ENCODE results near the gene SCUBE1. TPM values are rescaled to one million over a fixed set of nuclear protein-coding genes. Genes with fewer than 3 reads are reported as not detected.

SCUBE1 gene
- total RNA-seq, 1 donor from 2014 or later: not detected

DNA sequence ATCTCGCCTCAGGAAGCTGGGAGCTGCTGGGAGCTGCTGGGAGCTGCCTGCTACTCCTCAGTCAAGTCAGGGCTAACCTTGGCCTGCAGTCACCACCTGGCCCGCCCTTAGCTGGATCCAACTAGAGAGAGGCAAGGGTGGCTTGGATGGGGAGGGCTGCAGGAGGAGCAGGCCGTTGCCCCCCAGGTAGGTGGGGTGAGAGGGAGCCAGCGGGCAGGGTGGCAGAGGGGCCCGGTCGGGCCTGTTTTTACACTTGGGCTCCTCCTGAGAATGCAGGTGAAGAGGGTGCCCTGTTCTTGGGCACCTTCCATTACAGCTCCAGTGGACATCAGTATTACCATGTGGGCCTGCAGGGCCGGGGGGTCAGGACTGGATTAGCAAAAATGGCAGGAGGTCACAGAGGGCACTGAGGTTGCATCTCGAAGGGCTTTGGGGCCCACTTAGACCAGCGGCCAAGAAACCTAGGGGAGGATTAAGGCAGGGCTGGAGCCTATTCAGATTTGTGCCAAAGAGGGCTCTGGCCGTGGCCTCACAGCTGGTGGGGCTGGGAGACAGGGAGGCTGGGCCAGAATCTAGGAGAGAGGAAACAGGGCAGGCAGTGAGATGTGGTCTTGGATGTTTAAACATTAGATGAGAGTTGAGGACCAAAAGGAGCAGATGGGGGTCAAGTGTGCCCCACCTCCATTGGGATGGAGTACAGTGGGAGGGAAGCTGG is 95.5 kb downstream of the SCUBE1 start:
- Mint-ChIP-seq H3K27me3 (ENCODE audit: low read depth) (peaks cover 2% of the 10 kb centered on the region), H3K27ac (no peak overlapping the region), H3K36me3 (ENCODE audit: low read depth) (no peaks in the 10 kb centered on the region), H3K4me1 (ENCODE audit: low read depth) (no peaks in the 10 kb centered on the region), H3K4me3 (ENCODE audit: low read depth) (no peak overlapping the region), H3K9me3 (no peaks in the 10 kb centered on the region)
- DNase-seq (ENCODE audit: low spot score): no peak
- intact Hi-C loops (cut with micrococcal nuclease): no loop called here

- DNase-seq (ENCODE audit: low spot score): no peak
- Mint-ChIP-seq H3K9me3 (no peaks in the 10 kb centered on the region), H3K36me3 (ENCODE audit: low read depth) (no peaks in the 10 kb centered on the region), H3K4me1 (ENCODE audit: low read depth) (no peaks in the 10 kb centered on the region), H3K4me3 (ENCODE audit: low read depth) (no peak overlapping the region), H3K27me3 (ENCODE audit: low read depth) (peaks cover 2% of the 10 kb centered on the region), H3K27ac (no peak overlapping the region)
- intact Hi-C loops (cut with micrococcal nuclease): no loop called here
Observed at GRCh38 chr22:43246188-43246587, 97.0 kb downstream of the SCUBE1 start.

DNA sequence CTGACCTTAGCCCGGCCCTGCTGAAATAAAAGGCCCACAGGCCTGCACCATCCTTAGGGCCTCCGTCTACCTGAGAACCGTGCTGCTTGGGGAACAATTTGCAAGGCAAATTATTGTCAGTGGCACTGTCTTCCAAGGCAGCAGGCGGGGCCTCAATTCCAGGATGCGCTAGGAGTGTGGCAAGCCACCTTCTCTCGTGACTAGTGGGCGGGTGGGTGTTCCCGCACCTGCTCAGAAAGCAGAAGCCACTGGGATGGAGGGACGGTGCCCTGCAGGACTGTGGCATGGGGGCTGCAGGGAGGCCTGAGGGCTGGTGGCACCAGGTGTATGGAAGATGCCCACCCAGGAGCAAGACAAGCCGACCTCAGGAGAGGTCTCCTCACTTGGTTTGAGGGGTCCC is 97.5 kb downstream of the SCUBE1 start:
- H3K36me3 Mint-ChIP-seq (ENCODE audit: low read depth): no peaks in the 10 kb centered on the region

DNA sequence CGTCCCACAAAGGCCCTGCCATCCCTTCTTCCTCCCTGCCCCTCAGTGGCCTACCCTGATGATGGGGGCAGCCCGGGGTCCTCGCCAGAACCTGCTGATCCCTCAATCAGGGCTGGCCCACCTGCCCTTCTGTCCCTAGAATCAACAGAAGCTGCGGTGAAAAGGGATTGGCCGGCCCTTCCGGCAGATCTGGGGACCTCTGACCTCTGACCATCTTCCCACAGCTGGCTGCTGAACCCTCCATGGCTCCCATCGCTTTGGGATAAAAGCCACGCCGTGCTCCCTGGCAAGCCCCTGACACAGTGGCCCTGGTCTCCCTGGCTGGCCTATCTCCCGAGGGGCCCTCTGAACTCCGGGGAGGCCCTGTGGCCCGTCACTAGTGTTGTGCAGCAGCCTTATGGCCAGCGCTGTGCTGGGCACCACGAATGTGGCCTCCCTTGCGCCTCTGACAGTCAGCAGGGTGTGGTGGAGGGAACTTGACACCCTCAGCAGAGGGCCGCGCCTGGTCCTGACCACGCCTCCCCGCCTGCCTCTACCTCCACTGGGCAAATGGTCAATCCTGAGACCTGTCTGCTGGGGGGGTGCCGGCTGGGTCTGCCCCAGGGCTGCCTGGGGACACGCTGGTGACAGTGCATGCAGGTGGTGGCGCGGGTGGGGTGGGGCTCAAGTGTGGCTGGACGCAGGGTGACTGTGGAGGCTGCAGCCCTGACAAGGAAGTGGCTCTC is 98.2 kb downstream of the SCUBE1 start:
- no peak for DNase-seq (ENCODE audit: low spot score)
- Mint-ChIP-seq H3K27ac (no peak overlapping the region), H3K4me3 (ENCODE audit: low read depth) (no peak overlapping the region), H3K27me3 (ENCODE audit: low read depth) (peaks cover 2% of the 10 kb centered on the region), H3K9me3 (no peaks in the 10 kb centered on the region), H3K4me1 (ENCODE audit: low read depth) (no peaks in the 10 kb centered on the region), H3K36me3 (ENCODE audit: low read depth) (no peaks in the 10 kb centered on the region)
- intact Hi-C loops (cut with micrococcal nuclease): no loop called here

More for the DNA sequence above, 97.5 kb downstream of the SCUBE1 start:
- no peak for DNase-seq (ENCODE audit: low spot score)
- H3K27me3 Mint-ChIP-seq (ENCODE audit: low read depth): peaks cover 2% of the 10 kb centered on the region
- H3K9me3 Mint-ChIP-seq: no peaks in the 10 kb centered on the region
- no peaks in the 10 kb centered on the region for H3K4me1 Mint-ChIP-seq (ENCODE audit: low read depth)
- intact Hi-C loops (cut with micrococcal nuclease): no loop called here
- H3K27ac Mint-ChIP-seq: no peak overlapping the region
- no peak overlapping the region for H3K4me3 Mint-ChIP-seq (ENCODE audit: low read depth)

GRCh38 chr22:43244402-43244801 is 98.8 kb downstream of the SCUBE1 start:
- DNase-seq (ENCODE audit: low spot score): no peak
- Mint-ChIP-seq H3K36me3 (ENCODE audit: low read depth) (no peaks in the 10 kb centered on the region), H3K4me1 (ENCODE audit: low read depth) (no peaks in the 10 kb centered on the region), H3K4me3 (ENCODE audit: low read depth) (no peak overlapping the region), H3K27ac (no peak overlapping the region), H3K27me3 (ENCODE audit: low read depth) (no peaks in the 10 kb centered on the region), H3K9me3 (no peaks in the 10 kb centered on the region)
- intact Hi-C loops (cut with micrococcal nuclease): no loop called here

DNA sequence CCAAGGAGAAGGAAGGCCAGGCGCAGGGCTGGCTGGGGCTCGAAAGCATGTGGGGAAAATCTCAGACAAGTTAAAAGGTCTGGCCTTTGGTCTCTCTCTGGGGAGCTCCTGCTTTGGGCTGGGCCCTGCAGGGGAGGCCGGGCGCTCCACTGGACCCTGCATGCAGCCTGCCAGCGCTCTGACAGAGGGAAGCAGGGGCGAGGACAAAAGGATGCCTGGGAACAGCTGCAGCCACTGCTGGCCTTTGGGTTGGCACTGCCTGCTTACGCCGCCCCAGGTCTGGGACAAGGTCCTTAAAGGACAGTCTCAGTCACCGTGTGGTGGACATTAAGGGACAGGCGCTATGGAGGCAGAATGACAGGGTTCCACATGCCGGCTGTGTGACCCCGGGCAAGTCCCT is 99.8 kb downstream of the SCUBE1 start:
- no peaks in the 10 kb centered on the region for H3K36me3 Mint-ChIP-seq (ENCODE audit: low read depth)
- no peaks in the 10 kb centered on the region for H3K9me3 Mint-ChIP-seq
- DNase-seq (ENCODE audit: low spot score): no peak
- no peak overlapping the region for H3K27ac Mint-ChIP-seq
- H3K4me1 Mint-ChIP-seq (ENCODE audit: low read depth): no peaks in the 10 kb centered on the region
- intact Hi-C loops (cut with micrococcal nuclease): no loop called here
- no peaks in the 10 kb centered on the region for H3K27me3 Mint-ChIP-seq (ENCODE audit: low read depth)
- no peak overlapping the region for H3K4me3 Mint-ChIP-seq (ENCODE audit: low read depth)

- DNase-seq (ENCODE audit: low spot score): no peak
- Mint-ChIP-seq H3K9me3 (no peaks in the 10 kb centered on the region), H3K27ac (no peak overlapping the region), H3K27me3 (ENCODE audit: low read depth) (no peaks in the 10 kb centered on the region), H3K4me1 (ENCODE audit: low read depth) (no peaks in the 10 kb centered on the region), H3K36me3 (ENCODE audit: low read depth) (no peaks in the 10 kb centered on the region), H3K4me3 (ENCODE audit: low read depth) (no peak overlapping the region)
- intact Hi-C loops (cut with micrococcal nuclease): no loop called here
Observed at GRCh38 chr22:43242627-43243026, 100.5 kb downstream of the SCUBE1 start.

- no peaks in the 10 kb centered on the region for H3K36me3 Mint-ChIP-seq (ENCODE audit: low read depth)
- no peak overlapping the region for H3K27ac Mint-ChIP-seq
- H3K4me3 Mint-ChIP-seq (ENCODE audit: low read depth): no peak overlapping the region
- H3K4me1 Mint-ChIP-seq (ENCODE audit: low read depth): no peaks in the 10 kb centered on the region
- no peak for DNase-seq (ENCODE audit: low spot score)
- H3K9me3 Mint-ChIP-seq: no peaks in the 10 kb centered on the region
- H3K27me3 Mint-ChIP-seq (ENCODE audit: low read depth): no peaks in the 10 kb centered on the region
- intact Hi-C loops (cut with micrococcal nuclease): no loop called here
Observed at GRCh38 chr22:43241699-43242386, 101.3 kb downstream of the SCUBE1 start.

GRCh38 chr22:43241138-43241597 is 102.0 kb downstream of the SCUBE1 start:
- no peak for DNase-seq (ENCODE audit: low spot score)
- Mint-ChIP-seq H3K36me3 (ENCODE audit: low read depth) (no peaks in the 10 kb centered on the region), H3K4me1 (ENCODE audit: low read depth) (no peaks in the 10 kb centered on the region), H3K27ac (no peak overlapping the region), H3K27me3 (ENCODE audit: low read depth) (no peaks in the 10 kb centered on the region), H3K9me3 (no peaks in the 10 kb centered on the region), H3K4me3 (ENCODE audit: low read depth) (no peak overlapping the region)
- intact Hi-C loops (cut with micrococcal nuclease): no loop called here

DNA sequence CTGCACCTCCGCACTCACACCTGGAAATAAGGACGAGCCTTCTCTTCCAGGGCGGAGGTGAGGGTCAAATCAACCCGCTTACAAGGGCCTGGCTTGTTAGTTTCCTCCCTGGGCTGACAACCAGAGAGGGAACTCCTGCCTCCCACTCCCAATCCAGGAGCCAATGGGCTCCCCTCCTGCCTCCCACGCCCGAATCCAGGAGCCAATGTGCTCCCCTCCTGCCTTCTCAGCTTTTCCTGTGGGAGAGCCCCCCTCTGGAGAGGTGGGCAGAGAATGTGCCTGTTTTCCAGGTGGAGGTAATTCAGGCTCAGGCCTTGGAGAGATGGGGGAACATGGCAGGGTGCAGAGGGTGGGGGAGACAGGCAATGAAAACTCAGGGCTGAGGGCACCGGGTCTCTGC is 102.6 kb downstream of the SCUBE1 start:
- no peak overlapping the region for H3K4me3 Mint-ChIP-seq (ENCODE audit: low read depth)
- no peaks in the 10 kb centered on the region for H3K36me3 Mint-ChIP-seq (ENCODE audit: low read depth)
- H3K27me3 Mint-ChIP-seq (ENCODE audit: low read depth): no peaks in the 10 kb centered on the region
- intact Hi-C loops (cut with micrococcal nuclease): no loop called here
- no peak for DNase-seq (ENCODE audit: low spot score)
- H3K9me3 Mint-ChIP-seq: no peaks in the 10 kb centered on the region
- H3K4me1 Mint-ChIP-seq (ENCODE audit: low read depth): no peaks in the 10 kb centered on the region
- H3K27ac Mint-ChIP-seq: no peak overlapping the region

DNA sequence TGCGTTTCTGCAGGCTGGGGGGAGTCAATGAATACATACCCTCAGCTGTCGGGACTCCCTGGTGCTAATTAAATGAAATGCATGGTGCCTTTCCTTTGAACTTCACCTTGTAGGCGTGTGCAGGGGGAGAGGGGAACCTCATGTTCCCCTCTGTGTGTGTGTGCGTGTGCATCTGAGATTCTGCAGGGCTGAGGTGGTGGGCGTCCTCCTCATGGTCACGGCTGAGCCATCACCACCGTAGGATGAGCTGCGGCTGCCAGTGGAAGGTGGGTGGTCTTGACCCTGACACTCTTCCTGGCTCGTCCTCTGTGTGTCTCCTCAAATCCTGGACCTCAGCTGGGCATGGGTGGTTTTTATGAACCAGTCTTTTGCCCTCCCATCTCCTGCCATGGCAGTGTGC is 103.2 kb downstream of the SCUBE1 start:
- H3K4me1 Mint-ChIP-seq (ENCODE audit: low read depth): no peaks in the 10 kb centered on the region
- DNase-seq (ENCODE audit: low spot score): no peak
- H3K27me3 Mint-ChIP-seq (ENCODE audit: low read depth): no peaks in the 10 kb centered on the region
- H3K4me3 Mint-ChIP-seq (ENCODE audit: low read depth): no peak overlapping the region
- H3K9me3 Mint-ChIP-seq: no peaks in the 10 kb centered on the region
- intact Hi-C loops (cut with micrococcal nuclease): no loop called here
- no peaks in the 10 kb centered on the region for H3K36me3 Mint-ChIP-seq (ENCODE audit: low read depth)
- H3K27ac Mint-ChIP-seq: no peak overlapping the region

DNA sequence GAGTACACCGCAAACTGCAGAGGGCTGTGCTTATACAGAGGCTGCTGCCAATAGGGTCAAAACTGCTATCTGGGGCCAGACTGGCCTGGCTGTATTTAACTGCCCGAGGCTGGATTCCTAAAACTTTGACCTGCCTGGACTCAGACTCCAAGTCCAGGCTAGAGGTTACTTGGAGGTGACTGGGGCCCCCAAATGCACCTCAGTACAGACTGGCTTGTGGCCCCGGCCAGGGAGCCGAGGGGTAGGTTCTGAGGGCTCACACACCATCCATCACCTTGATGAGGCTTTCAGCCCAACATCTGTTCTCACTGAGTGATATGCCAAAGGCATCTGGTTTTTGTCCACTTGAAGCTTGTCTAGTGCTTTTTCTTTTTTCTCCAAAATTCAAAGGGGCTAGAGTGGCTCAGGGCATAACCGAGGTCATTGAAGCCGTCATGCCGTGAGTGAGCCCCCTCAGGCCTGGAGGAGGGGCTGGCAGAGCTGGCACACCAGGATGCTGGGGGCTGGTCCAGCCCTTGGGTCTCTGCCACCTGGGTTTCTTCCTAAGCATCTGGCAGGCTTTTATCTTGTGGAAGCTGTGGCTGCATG is 103.9 kb downstream of the SCUBE1 start:
- no peaks in the 10 kb centered on the region for H3K4me1 Mint-ChIP-seq (ENCODE audit: low read depth)
- intact Hi-C loops (cut with micrococcal nuclease): no loop called here
- no peak overlapping the region for H3K27ac Mint-ChIP-seq
- no peak for DNase-seq (ENCODE audit: low spot score)
- no peaks in the 10 kb centered on the region for H3K36me3 Mint-ChIP-seq (ENCODE audit: low read depth)
- no peaks in the 10 kb centered on the region for H3K9me3 Mint-ChIP-seq
- no peaks in the 10 kb centered on the region for H3K27me3 Mint-ChIP-seq (ENCODE audit: low read depth)
- H3K4me3 Mint-ChIP-seq (ENCODE audit: low read depth): no peak overlapping the region

All from activated T-helper 2 cell treated with anti-CD3 and anti-CD28 coated beads, Interferon-gamma antibody, Interleukin-2, Interleukin-4, amounts not matched to agents 10 μg/mL and 5 μg/mL and 100 μg/mL, durations not matched to agents 14 hours and 24 hours and 36 hours (primary cell).